Keratinocyte (primary cell): Measurements from ENCODE around the gene TPM4. TPM values are rescaled to one million over a fixed set of nuclear protein-coding genes. Genes with fewer than 3 reads are reported as not detected.

ENCODE experiments used
- DNase-seq: peaks from one replicate; pipeline ENCODE4 v3.0.0-alpha.2; 2011; ENCODE audit warnings: low read depth, missing footprints, low spot score
- FAIRE-seq: peaks from 2 replicates; lab custom pipeline; 2011; peaks lifted over from hg19 to GRCh38; lab: Jason Lieb, UNC
- H2AFZ ChIP-seq: 2 replicates; pipeline ENCODE4 v1.6.0; 2012; ENCODE audit warnings: low read length, control low read depth, inconsistent platforms; ENCODE audit not compliant: control insufficient read depth
- H3K27ac ChIP-seq: 2 replicates; pipeline ENCODE4 v1.5.1; 2011; ENCODE audit warnings: low read length; ENCODE audit not compliant: control insufficient read depth, insufficient read depth
- H3K27me3 ChIP-seq: 3 replicates; pipeline ENCODE4 v1.6.0; 2011; ENCODE audit warnings: low read length; ENCODE audit not compliant: control insufficient read depth, insufficient read depth; ENCODE audit errors: extremely low read depth
- H3K36me3 ChIP-seq, 2 experiments: 2 replicates in 1 of 2; 3 replicates in 1 of 2; pipeline ENCODE4 v1.5.1; 2011; ENCODE audit warnings: low read length in 2 of 2, mild to moderate bottlenecking in 1 of 2; ENCODE audit not compliant: control insufficient read depth in 2 of 2, insufficient read depth in 2 of 2; ENCODE audit errors: extremely low read depth in 1 of 2
- H3K4me1 ChIP-seq: 3 replicates; pipeline ENCODE4 v1.5.1; 2011; ENCODE audit warnings: low read length; ENCODE audit not compliant: control insufficient read depth, insufficient read depth; ENCODE audit errors: extremely low read depth
- H3K4me2 ChIP-seq: 3 replicates; pipeline ENCODE4 v1.6.0; 2011; ENCODE audit warnings: low read depth, low read length; ENCODE audit not compliant: control insufficient read depth, insufficient read depth; ENCODE audit errors: extremely low read depth
- H3K4me3 ChIP-seq, 3 experiments: fragments of 200-600 bp in 1 of 3; sonication (generic) in 1 of 3; 2 replicates in 2 of 3; 3 replicates in 1 of 3; pipeline ENCODE4 v1.5.1; 2011 to 2016; ENCODE audit warnings: low read length in 3 of 3, mild to moderate bottlenecking in 3 of 3, control low read depth in 2 of 3, inconsistent platforms in 1 of 3, low read depth in 1 of 3, mixed read lengths in 1 of 3, mixed run types in 1 of 3, moderate library complexity in 1 of 3; ENCODE audit not compliant: control insufficient read depth in 2 of 3, insufficient read depth in 2 of 3; ENCODE audit errors: extremely low read depth in 1 of 3
- H3K79me2 ChIP-seq: 2 replicates; pipeline ENCODE4 v1.6.0; 2012; ENCODE audit warnings: low read length; ENCODE audit not compliant: control insufficient read depth, insufficient read depth
- H3K9ac ChIP-seq: 3 replicates; pipeline ENCODE4 v1.6.0; 2011; ENCODE audit warnings: low read length; ENCODE audit not compliant: control insufficient read depth, insufficient read depth; ENCODE audit errors: extremely low read depth
- H3K9me1 ChIP-seq: 3 replicates; pipeline ENCODE4 v1.6.0; 2011; ENCODE audit warnings: low read length; ENCODE audit not compliant: control insufficient read depth, insufficient read depth; ENCODE audit errors: extremely low read depth
- H3K9me3 ChIP-seq: 2 replicates; pipeline ENCODE4 v1.5.1; 2012; ENCODE audit warnings: low read depth, low read length; ENCODE audit not compliant: control insufficient read depth
- H4K20me1 ChIP-seq: 3 replicates; pipeline ENCODE4 v1.6.0; 2011; ENCODE audit warnings: low read length; ENCODE audit not compliant: control insufficient read depth, insufficient read depth; ENCODE audit errors: extremely low read depth
- CTCF ChIP-seq, 3 experiments: IDR thresholded peaks in 1 of 3; conservative IDR thresholded peaks in 1 of 3; optimal IDR thresholded peaks in 1 of 3; 2 replicates in 2 of 3; 3 replicates in 1 of 3; pipeline versions ENCODE3 to v1.5.1; 2011; ENCODE audit warnings: low read length in 3 of 3, mild to moderate bottlenecking in 3 of 3, moderate library complexity in 2 of 3, control low read depth in 1 of 3, inconsistent platforms in 1 of 3; ENCODE audit not compliant: insufficient read depth in 2 of 3; ENCODE audit errors: extremely low read depth in 1 of 3
- EZH2 ChIP-seq: IDR thresholded peaks from one replicate; pipeline ENCODE4 v1.6.1; 2012; ENCODE audit warnings: inconsistent platforms, mild to moderate bottlenecking, low read length, moderate library complexity
- dilution Hi-C: fragments of 300-500 bp; cut with MboI; formaldehyde crosslinking; loops from one replicate; pipeline ENCODE4 v1.7.0; 2020; ENCODE audit warnings: low sequenced_read_pairs; ENCODE audit not compliant: extremely low pct_ligation_motif_present
- polyA plus RNA-seq, 5 experiments: library from polyadenylated mRNA; depleted of rRNA in 3 of 5; stranded (reverse) in 3 of 5; stranded (forward) in 1 of 5; unstranded in 1 of 5; fragments of >200 nt; gene quantifications; 1 replicate in 1 of 5; 2 replicates in 3 of 5; 3 replicates in 1 of 5; pipeline versions ENCODE4 v1.2.1 to v1.2.3, GENCODE V29; 2011 to 2012; ENCODE audit warnings: missing spikeins in 2 of 5, low read depth in 1 of 5, low replicate concordance in 1 of 5

Gene TPM4
- polyA plus RNA-seq, 1 donor (not counting 4 experiments of a cell fraction or from before 2014, with no cell fraction given): 646 TPM

- Histone ChIP-seq H3K27me3 (no peaks in the 10 kb centered on the region), H3K4me3 (no peak overlapping the region), H3K9ac (no peak overlapping the region), H3K9me1 (no peaks in the 10 kb centered on the region), H3K4me1 (no peaks in the 10 kb centered on the region), H2AFZ (no peak overlapping the region), H3K79me2 (no peaks in the 10 kb centered on the region), H3K4me2 (no peak overlapping the region), H3K9me3 (no peaks in the 10 kb centered on the region), H4K20me1 (no peaks in the 10 kb centered on the region), H3K36me3 (no peaks in the 10 kb centered on the region), H3K27ac (no peak overlapping the region)
- FAIRE-seq: no peak
- no peak for DNase-seq
- dilution Hi-C loops: no loop called here
- no peak for TF ChIP-seq EZH2
- no peak for TF ChIP-seq CTCF (optimal IDR thresholded peaks at IDR 0.05 in 1 of 3, IDR thresholded peaks at IDR 0.05 in 1 of 3, conservative IDR thresholded peaks at IDR 0.05 in 1 of 3; ENCODE audit: extremely low read depth in 1 of 3, insufficient read depth in 2 of 3, low read length in 3 of 3)
Measured at GRCh38 chr19:16039081-16039480, 37.2 kb upstream of the TPM4 start.

GRCh38 chr19:16039545-16039944 lies 36.8 kb upstream of the TPM4 start:
- DNase-seq: no peak
- dilution Hi-C loops: no loop called here
- H3K9ac ChIP-seq: no peak overlapping the region
- H3K27ac ChIP-seq: no peak overlapping the region
- H4K20me1 ChIP-seq: no peaks in the 10 kb centered on the region
- H3K79me2 ChIP-seq: no peaks in the 10 kb centered on the region
- H3K36me3 ChIP-seq: no peaks in the 10 kb centered on the region
- no peaks in the 10 kb centered on the region for H3K27me3 ChIP-seq
- H2AFZ ChIP-seq: no peak overlapping the region
- TF ChIP-seq CTCF (optimal IDR thresholded peaks at IDR 0.05 in 1 of 3, IDR thresholded peaks at IDR 0.05 in 1 of 3, conservative IDR thresholded peaks at IDR 0.05 in 1 of 3; ENCODE audit: extremely low read depth in 1 of 3, insufficient read depth in 2 of 3, low read length in 3 of 3) (no peak), EZH2 (no peak)
- H3K9me3 ChIP-seq: no peaks in the 10 kb centered on the region
- H3K4me2 ChIP-seq: no peak overlapping the region
- H3K9me1 ChIP-seq: no peaks in the 10 kb centered on the region
- no peaks in the 10 kb centered on the region for H3K4me1 ChIP-seq
- no peak overlapping the region for H3K4me3 ChIP-seq
- FAIRE-seq: no peak
